ENCODE data around the gene PLA2G7.

- TF ChIP-seq CTCF (IDR thresholded peaks at IDR 0.05) (no peak), POLR2A (IDR thresholded peaks at IDR 0.05) (no peak)
Observed at GRCh38 chr6:46743425-46744158, 8.4 kb upstream of the PLA2G7 start.
